ENCODE measurements around the gene MGRN1.

GRCh38 chr16:4623593-4623992, 1.0 kb upstream of the MGRN1 start:
- TF ChIP-seq CTCF (conservative IDR thresholded peaks at IDR 0.05; ENCODE audit: low read depth, low read length) (no peak), EZH2phosphoT487 (IDR thresholded peaks at IDR 0.05; ENCODE audit: borderline replicate concordance, low read length) (no peak)
